ENCODE results near the gene CA5A. TPM values are rescaled to one million over a fixed set of nuclear protein-coding genes. Genes with fewer than 3 reads are reported as not detected.

Gene CA5A
- total and polyA plus RNA-seq, 2 of the 13 experiments (the other 11 are each of a cell fraction or from before 2014, with no cell fraction given) = 66.8 to 106 TPM

DNA sequence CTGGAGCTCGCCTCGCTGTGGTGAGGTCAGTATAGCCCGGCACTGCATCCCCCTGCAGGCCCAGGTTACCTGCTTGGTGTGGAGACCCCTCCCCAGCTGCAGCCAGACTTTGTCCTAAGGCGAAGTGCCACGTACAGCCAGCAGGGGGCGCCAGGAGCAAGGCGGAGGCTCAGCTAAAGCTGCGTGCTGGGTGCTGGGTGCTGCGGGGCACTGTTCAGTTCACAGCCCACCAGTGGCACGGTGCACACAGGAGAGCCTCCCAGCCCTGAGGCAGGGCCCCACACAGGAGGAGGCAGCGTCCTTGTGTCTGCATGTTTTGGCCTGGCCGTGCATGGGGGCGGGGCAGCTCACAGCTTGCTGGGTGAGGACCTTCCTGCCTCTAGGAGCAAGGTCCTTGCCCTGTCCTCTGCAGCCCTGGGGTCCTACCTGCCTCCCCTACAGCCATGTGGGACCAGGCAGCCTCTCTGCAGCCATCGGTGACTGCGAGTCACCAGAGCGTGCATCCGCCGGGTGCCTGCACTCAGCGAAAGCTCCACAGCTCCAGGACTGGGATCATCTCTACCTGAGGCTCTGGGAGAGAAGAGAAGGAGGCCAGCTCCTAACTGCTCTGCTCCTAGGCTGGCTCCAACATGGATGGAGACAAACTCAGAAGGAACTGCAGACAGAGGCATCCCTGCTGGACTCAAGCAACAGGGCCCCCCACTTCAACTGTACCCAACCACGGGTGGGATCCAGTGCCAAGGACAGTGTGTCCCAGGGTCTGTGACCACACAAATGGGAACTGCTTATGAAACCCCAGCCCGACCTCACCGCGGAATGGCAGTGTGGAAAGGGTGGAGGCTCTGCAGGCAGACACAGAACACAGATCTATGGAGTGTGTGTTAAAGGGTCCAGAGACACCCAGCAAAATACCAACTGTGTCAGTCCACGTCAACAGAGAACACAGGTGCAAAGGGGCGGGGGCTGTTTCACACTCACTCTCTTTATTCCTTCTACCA, 86.0 kb downstream of the CA5A start (continued):
- no peak for TF ChIP-seq CEBPZ (IDR thresholded peaks at IDR 0.05; ENCODE audit: low read length)
- TF ChIP-seq HCFC1 (IDR thresholded peaks at IDR 0.05; ENCODE audit: low read depth, low read length) = no peak
- TF ChIP-seq ASH2L (IDR thresholded peaks at IDR 0.05; ENCODE audit: insufficient read length, low read depth, low read length) = peak; percentile 79
- no peak for TF ChIP-seq MAFG (CRISPR knock-in tag; IDR thresholded peaks at IDR 0.05)
- TF ChIP-seq KMT2B (CRISPR knock-in tag; IDR thresholded peaks at IDR 0.05) = peak; percentile 45; the same call in 1 of the 2 replicates
- TF ChIP-seq LRRFIP1 (CRISPR knock-in tag; conservative IDR thresholded peaks at IDR 0.05) = no peak
- TF ChIP-seq ZBTB7A (CRISPR knock-in tag; IDR thresholded peaks at IDR 0.05) = peak; percentile 100
- TF ChIP-seq CEBPB (IDR thresholded peaks at IDR 0.05; ENCODE audit: borderline replicate concordance, low read depth, low read length) = no peak
- peak; percentile 56 for TF ChIP-seq MNT (IDR thresholded peaks at IDR 0.05)
- no peak for TF ChIP-seq JUNB (CRISPR knock-in tag; IDR thresholded peaks at IDR 0.05; ENCODE audit: borderline replicate concordance)
- TF ChIP-seq RBM39 (IDR thresholded peaks at IDR 0.05; ENCODE audit: low read depth, low read length, poor library complexity, severe bottlenecking) = peak; percentile 73
- TF ChIP-seq NONO (IDR thresholded peaks at IDR 0.05) = no peak
- peak; percentile 99 for TF ChIP-seq NONO (CRISPR knock-in tag; conservative IDR thresholded peaks at IDR 0.05)
- TF ChIP-seq, protein P1, sequence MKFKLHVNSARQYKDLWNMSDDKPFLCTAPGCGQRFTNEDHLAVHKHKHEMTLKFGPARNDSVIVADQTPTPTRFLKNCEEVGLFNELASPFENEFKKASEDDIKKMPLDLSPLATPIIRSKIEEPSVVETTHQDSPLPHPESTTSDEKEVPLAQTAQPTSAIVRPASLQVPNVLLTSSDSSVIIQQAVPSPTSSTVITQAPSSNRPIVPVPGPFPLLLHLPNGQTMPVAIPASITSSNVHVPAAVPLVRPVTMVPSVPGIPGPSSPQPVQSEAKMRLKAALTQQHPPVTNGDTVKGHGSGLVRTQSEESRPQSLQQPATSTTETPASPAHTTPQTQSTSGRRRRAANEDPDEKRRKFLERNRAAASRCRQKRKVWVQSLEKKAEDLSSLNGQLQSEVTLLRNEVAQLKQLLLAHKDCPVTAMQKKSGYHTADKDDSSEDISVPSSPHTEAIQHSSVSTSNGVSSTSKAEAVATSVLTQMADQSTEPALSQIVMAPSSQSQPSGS (CRISPR knock-in tag; IDR thresholded peaks at IDR 0.05) = peak; percentile 92
- peak; percentile 88 for TF ChIP-seq ZNF770 (CRISPR knock-in tag; IDR thresholded peaks at IDR 0.05)
- TF ChIP-seq ZNF672 (CRISPR knock-in tag; IDR thresholded peaks at IDR 0.05) = peak; percentile 89
- TF ChIP-seq ZNF660 (CRISPR knock-in tag; IDR thresholded peaks at IDR 0.05; ENCODE audit: borderline replicate concordance, low read depth) = no peak
